CD4-positive, alpha-beta T cell (primary cell): ENCODE results near the gene DOCK2. TPM values are rescaled to one million over a fixed set of nuclear protein-coding genes. Genes with fewer than 3 reads are reported as not detected.

Experiments used
- ATAC-seq: fragments of 200-7000 bp; cut with Tn5 transposase; one replicate; pipeline ENCODE4 v1.10.0; 2022; ENCODE audit warnings: mild to moderate bottlenecking; ENCODE audit not compliant: poor library complexity
- CTCF ChIA-PET: fragments of 350-600 bp; sonication (Branson Sonifier 250); formaldehyde crosslinking; loops from one replicate; lab custom pipeline; 2021; ENCODE audit warnings: antibody characterized with exemption, inconsistent platforms; lab: Charles Lee
- POLR2A ChIA-PET: fragments of 350-600 bp; sonication (Branson Sonifier 250); formaldehyde crosslinking; loops from one replicate; lab custom pipeline; 2021; ENCODE audit warnings: antibody characterized with exemption, inconsistent platforms; lab: Charles Lee
- DNase-seq, 14 experiments: peaks; one replicate each; pipeline ENCODE4 v3.0.0-alpha.2; 2013 to 2020; ENCODE audit warnings: mixed read lengths in 2 of 14
- H3K27ac ChIP-seq, 2 donors: one replicate each; pipeline versions ENCODE4 v1.5.1 to v1.7.0; 2013; ENCODE audit warnings: low read length in 2 of 2, low read depth in 1 of 2, mild to moderate bottlenecking in 1 of 2
- H3K27me3 ChIP-seq, 2 experiments: 1 replicate in 1 of 2; 2 replicates in 1 of 2; pipeline versions ENCODE4 v1.6.1 to v1.7.0; 2013; ENCODE audit warnings: low read length in 2 of 2, control low read depth in 1 of 2, mild to moderate bottlenecking in 1 of 2, moderate library complexity in 1 of 2; ENCODE audit not compliant: insufficient read depth in 2 of 2, control insufficient read depth in 1 of 2
- H3K36me3 ChIP-seq: one replicate; pipeline ENCODE4 v1.6.1; 2013; ENCODE audit warnings: low read length, control low read depth; ENCODE audit not compliant: insufficient read depth
- H3K4me1 ChIP-seq: one replicate; pipeline ENCODE4 v1.6.1; 2013; ENCODE audit warnings: low read length, control low read depth; ENCODE audit not compliant: insufficient read depth
- H3K4me3 ChIP-seq: one replicate; pipeline ENCODE4 v1.5.1; 2013; ENCODE audit warnings: mild to moderate bottlenecking, low read length, moderate library complexity
- H3K9me3 ChIP-seq, 2 experiments: 1 replicate in 1 of 2; 2 replicates in 1 of 2; pipeline versions ENCODE4 v1.6.1 to v1.7.0; 2013; ENCODE audit warnings: low read length in 2 of 2, mild to moderate bottlenecking in 2 of 2, control low read depth in 1 of 2, moderate library complexity in 1 of 2; ENCODE audit not compliant: control insufficient read depth in 1 of 2, insufficient read depth in 1 of 2
- H3K27ac Mint-ChIP-seq: one replicate; pipeline ENCODE4 v1.8.0; 2020; ENCODE audit warnings: mixed read lengths
- H3K27me3 Mint-ChIP-seq: one replicate; pipeline ENCODE4 v1.8.0; 2021; ENCODE audit warnings: mixed read lengths
- H3K36me3 Mint-ChIP-seq: one replicate; pipeline ENCODE4 v1.8.0; 2021; ENCODE audit warnings: low read depth, mixed read lengths
- H3K4me1 Mint-ChIP-seq: one replicate; pipeline ENCODE4 v1.8.0; 2021; ENCODE audit warnings: low read depth, mixed read lengths
- H3K4me3 Mint-ChIP-seq: one replicate; pipeline ENCODE4 v1.8.0; 2020; ENCODE audit warnings: mild to moderate bottlenecking, mixed read lengths
- H3K9me3 Mint-ChIP-seq: one replicate; pipeline ENCODE4 v1.8.0; 2020; ENCODE audit warnings: mixed read lengths
- CTCF ChIP-seq: fragments of 200-600 bp; IDR thresholded peaks from one replicate; pipeline ENCODE4 v1.8.0; 2022; ENCODE audit warnings: antibody characterized with exemption, mild to moderate bottlenecking
- intact Hi-C, 2 experiments: fragments of 100-400 bp; cut with DNase I in 1 of 2; cut with micrococcal nuclease in 1 of 2; formaldehyde crosslinking; loops; one replicate each; pipeline versions ENCODE4 v1.15.1 to v1.9.0; 2023 to 2025; cut with DNase I, micrococcal nuclease
- total RNA-seq, 174 experiments: library from RNA in 2 of 174; stranded (reverse) in 2 of 174; gene quantifications; one replicate each; pipeline ENCODE4 v1.2.3 and lab custom pipeline; 2021 to 2026

The DOCK2 gene
- total RNA-seq, 2 experiments from 2014 or later, result 220 to 229 TPM

GRCh38 chr5:169626779-169627178 is 10.3 kb upstream of the DOCK2 start:
- CTCF ChIA-PET, result no interaction called here
- H3K27me3 Mint-ChIP-seq, result no peaks in the 10 kb centered on the region
- intact Hi-C loops, result no loop called here
- POLR2A ChIA-PET, result no interaction called here
- no peaks in the 10 kb centered on the region for H3K36me3 Mint-ChIP-seq
- H3K27me3 ChIP-seq, result no peaks in the 10 kb centered on the region
- no peaks in the 10 kb centered on the region for H3K4me1 ChIP-seq
- H3K4me3 ChIP-seq, result no peak overlapping the region
- DNase-seq, result no peak
- H3K27ac ChIP-seq, result no peak overlapping the region
- H3K9me3 Mint-ChIP-seq, result peaks cover 2% of the 10 kb centered on the region
- TF ChIP-seq CTCF, result no peak
- no peak overlapping the region for H3K27ac Mint-ChIP-seq
- H3K9me3 ChIP-seq, result no peaks in the 10 kb centered on the region
- no peaks in the 10 kb centered on the region for H3K36me3 ChIP-seq
- no peak overlapping the region for H3K4me3 Mint-ChIP-seq
- no peak for ATAC-seq
- no peaks in the 10 kb centered on the region for H3K4me1 Mint-ChIP-seq

- Mint-ChIP-seq H3K27ac (no peak overlapping the region), H3K36me3 (no peaks in the 10 kb centered on the region), H3K9me3 (peaks cover 2% of the 10 kb centered on the region), H3K4me3 (no peak overlapping the region), H3K27me3 (no peaks in the 10 kb centered on the region), H3K4me1 (no peaks in the 10 kb centered on the region)
- DNase-seq, result no peak
- intact Hi-C loops, result no loop called here
- Histone ChIP-seq H3K4me3 (no peak overlapping the region), H3K27me3 (no peaks in the 10 kb centered on the region), H3K27ac (no peak overlapping the region), H3K9me3 (no peaks in the 10 kb centered on the region), H3K4me1 (no peaks in the 10 kb centered on the region), H3K36me3 (no peaks in the 10 kb centered on the region)
- no peak for TF ChIP-seq CTCF
- ChIA-PET POLR2A (no interaction called here), CTCF (no interaction called here)
- no peak for ATAC-seq
Observed at GRCh38 chr5:169627551-169627950, 9.5 kb upstream of the DOCK2 start.

GRCh38 chr5:169628892-169629291 is 8.2 kb upstream of the DOCK2 start:
- no peak for ATAC-seq
- no peak for TF ChIP-seq CTCF
- H3K27ac Mint-ChIP-seq, result no peak overlapping the region
- no peak overlapping the region for H3K4me3 Mint-ChIP-seq
- H3K9me3 ChIP-seq, result no peaks in the 10 kb centered on the region
- H3K27ac ChIP-seq, result no peak overlapping the region
- H3K4me1 Mint-ChIP-seq, result no peaks in the 10 kb centered on the region
- intact Hi-C loops, result no loop called here
- no peaks in the 10 kb centered on the region for H3K27me3 ChIP-seq
- H3K4me1 ChIP-seq, result no peaks in the 10 kb centered on the region
- no peak for DNase-seq
- no peaks in the 10 kb centered on the region for H3K36me3 Mint-ChIP-seq
- H3K27me3 Mint-ChIP-seq, result no peaks in the 10 kb centered on the region
- no peak overlapping the region for H3K4me3 ChIP-seq
- ChIA-PET POLR2A (no interaction called here), CTCF (no interaction called here)
- no peaks in the 10 kb centered on the region for H3K36me3 ChIP-seq
- H3K9me3 Mint-ChIP-seq, result no peaks in the 10 kb centered on the region
